ENCODE measurements around the gene UBE2E2. TPM values are rescaled to one million over a fixed set of nuclear protein-coding genes. Genes with fewer than 3 reads are reported as not detected.
A peak's percentile ranks its signal among the peaks of the same experiment; 100 is the strongest.

The UBE2E2 gene
- polyA plus RNA-seq, 4 donors: 46.7 to 78.8 (median 65.9) TPM

GRCh38 chr3:23192816-23193215, 10.3 kb upstream of the UBE2E2 start:
- DNase-seq (ENCODE audit: low read depth in 4 of 4, low spot score in 3 of 4): no peak

- no peak for DNase-seq (ENCODE audit: low read depth in 4 of 4, low spot score in 3 of 4)
Observed at GRCh38 chr3:23193831-23194230, 9.3 kb upstream of the UBE2E2 start.

DNA sequence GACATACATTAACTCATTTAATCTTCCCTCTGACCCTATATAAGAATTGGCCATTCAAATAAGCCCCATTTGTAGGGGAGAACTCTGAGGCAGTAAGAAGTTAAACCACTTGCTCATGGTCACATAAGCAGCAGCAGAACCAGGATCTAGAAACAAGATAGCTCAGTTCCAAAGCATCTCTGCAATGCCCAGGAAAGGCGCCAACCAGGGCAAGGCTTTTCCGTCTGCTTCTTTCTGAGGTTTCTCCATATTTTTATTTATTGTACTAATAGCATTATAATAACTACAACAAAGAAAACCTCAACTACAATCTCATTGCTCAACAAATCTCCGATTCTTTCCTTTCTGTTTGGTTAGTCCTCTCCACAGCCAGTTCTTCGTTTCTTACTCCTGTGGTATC, 4.3 kb upstream of the UBE2E2 start:
- no peak for DNase-seq (ENCODE audit: low read depth in 4 of 4, low spot score in 3 of 4)

DNA sequence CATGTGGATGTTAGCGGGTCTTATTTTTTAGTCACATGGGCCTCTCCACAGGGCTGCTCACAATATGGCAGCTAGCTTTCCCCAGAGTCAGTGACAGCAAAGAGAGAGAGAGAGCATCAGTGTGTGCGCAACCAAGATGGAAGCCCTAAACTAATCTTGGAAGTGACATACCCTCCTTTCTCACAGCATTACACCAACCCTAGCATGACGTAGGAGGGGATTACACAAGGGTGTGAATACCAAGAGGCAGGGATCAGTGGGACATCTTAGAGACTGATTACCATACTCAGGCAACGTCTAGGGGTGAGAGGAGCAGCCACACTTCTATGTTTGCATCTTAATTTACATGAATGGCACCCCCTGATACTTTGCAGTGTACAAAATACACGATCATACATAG, 3.5 kb upstream of the UBE2E2 start:
- DNase-seq (ENCODE audit: low read depth in 4 of 4, low spot score in 3 of 4): no peak

GRCh38 chr3:23201154-23201838, 1.8 kb upstream of the UBE2E2 start:
- DNase-seq (ENCODE audit: low read depth in 4 of 4, low spot score in 3 of 4): no peak

DNA sequence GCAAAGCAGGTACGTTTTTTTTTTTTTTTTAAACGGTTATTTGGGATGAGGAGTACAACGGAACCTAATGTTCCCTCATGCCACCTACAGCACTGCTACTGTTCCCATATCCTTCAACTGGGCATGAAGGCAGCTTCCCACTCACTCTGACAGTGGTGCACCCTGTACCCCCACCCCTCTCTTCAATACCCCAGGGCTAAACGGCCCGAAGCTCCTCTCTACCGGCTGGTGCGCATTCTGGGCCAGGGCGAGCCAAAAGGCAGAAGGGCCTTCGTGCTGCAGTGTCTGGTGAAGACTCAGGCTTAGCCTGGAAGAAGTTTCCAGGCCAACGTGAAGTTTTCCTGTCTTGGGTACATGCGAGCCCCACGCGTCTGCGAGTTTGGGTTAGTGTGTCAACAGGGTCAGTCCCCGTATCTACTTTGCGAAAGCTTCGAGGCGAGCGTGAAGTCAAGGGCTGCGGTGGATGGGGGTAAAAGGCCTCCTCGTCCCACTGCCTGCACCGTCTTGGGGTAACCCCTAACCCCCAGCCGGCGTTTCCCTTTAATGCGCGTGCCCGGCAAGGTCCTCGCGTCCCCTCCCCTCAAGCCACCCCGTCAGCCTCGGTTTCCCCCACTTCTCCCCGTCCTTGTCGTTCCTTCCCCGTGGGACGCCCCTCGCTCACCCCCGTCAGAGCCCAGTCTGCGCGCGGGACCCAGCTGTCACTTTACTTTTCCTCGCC, 765 bp upstream of the UBE2E2 start:
- DNase-seq (ENCODE audit: low read depth in 4 of 4, low spot score in 3 of 4): peak in 1 of 4 donors; percentile 27

DNA sequence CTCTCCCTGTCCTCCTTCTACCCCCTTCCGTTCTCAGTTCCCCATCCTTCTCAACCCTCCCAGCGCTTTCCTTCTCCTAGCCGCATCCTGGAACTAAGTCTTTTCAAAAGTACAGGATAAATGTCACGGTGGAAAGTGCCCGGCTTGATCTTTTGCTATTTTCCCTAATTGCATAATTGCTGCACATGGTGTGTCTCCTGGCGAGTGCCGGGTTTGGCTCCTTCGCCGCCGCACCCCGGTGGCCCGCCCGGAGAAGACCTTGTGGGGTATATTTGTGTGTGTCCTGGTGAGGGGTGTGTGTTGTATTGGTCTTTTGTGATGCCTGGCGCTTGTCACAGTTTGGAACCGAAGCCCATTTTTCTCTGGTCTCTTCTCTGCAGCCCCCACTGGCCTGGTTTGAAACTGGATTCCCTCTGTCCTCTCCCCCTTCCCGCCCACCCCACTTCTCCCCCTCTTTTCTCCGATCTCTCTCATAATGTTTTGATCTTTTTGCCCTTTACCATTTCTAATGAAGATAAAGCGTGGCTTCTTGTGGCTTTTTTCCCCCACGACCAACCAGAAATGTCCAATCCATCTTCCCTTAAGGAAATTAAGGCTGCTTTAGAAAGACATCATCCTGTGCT, 692 bp downstream of the UBE2E2 start:
- peak; percentile 9 to 26 (median 18) for DNase-seq (ENCODE audit: low read depth in 4 of 4, low spot score in 3 of 4)

- DNase-seq (ENCODE audit: low read depth in 4 of 4, low spot score in 3 of 4): no peak
Observed at GRCh38 chr3:23206366-23206765, 3.2 kb downstream of the UBE2E2 start.

DNA sequence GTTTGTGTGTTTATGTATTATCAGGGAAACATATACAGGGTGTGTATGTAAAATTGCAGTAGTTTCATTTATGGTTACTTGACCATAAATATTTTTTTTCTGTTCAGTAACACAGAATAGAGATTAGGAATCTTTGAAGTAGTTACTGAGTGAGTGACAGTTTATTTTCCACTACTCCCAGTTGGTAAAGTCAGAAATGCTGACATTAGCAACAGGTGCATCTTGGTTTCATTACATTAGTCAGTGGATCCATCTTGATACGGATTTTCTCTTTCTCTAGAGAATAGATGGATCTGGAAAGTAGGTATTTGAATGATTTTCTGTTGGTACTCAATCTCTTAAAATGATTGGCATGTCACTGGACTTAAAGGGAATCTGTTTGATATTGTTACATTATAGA, 6.0 kb downstream of the UBE2E2 start:
- DNase-seq (ENCODE audit: low read depth in 4 of 4, low spot score in 3 of 4): no peak

DNA sequence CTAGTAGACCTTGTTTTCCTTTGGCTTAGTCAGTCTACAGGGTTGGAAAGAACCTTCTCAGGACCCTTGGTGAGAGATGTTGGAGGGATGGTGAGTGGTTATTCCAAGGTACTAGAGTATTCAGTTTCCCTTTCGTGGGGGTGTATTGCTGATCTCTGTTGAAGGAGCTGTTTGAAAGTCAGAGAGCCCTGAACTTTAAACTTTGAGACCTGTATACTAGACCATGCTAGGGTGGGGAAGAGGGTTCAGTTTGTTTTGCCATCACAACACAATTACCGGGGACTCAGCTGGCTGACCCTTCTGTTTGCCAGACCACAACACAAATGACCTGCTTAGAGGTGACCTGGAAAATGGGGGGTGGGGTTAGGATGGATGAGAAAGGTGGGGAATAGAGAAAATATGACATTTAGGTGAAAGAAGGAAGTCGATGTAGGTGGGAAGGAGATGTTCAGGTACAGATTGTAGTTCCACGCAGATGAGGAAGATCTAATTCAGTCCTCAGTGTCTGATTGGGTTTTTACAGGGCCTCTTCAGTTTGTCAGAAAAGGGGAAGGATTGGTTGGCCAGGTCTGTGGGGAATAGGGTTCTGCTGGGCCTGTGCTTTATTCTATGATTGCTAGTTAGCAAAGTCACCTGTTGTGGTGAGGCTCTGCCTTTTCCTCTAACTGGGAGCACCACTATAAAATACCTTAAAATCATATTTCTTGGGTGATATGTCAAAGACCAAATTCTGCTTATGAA, 6.8 kb downstream of the UBE2E2 start:
- DNase-seq (ENCODE audit: low read depth in 4 of 4, low spot score in 3 of 4): no peak

- no peak for DNase-seq (ENCODE audit: low read depth in 4 of 4, low spot score in 3 of 4)
Observed at GRCh38 chr3:23213813-23214212, 10.7 kb downstream of the UBE2E2 start.

DNA sequence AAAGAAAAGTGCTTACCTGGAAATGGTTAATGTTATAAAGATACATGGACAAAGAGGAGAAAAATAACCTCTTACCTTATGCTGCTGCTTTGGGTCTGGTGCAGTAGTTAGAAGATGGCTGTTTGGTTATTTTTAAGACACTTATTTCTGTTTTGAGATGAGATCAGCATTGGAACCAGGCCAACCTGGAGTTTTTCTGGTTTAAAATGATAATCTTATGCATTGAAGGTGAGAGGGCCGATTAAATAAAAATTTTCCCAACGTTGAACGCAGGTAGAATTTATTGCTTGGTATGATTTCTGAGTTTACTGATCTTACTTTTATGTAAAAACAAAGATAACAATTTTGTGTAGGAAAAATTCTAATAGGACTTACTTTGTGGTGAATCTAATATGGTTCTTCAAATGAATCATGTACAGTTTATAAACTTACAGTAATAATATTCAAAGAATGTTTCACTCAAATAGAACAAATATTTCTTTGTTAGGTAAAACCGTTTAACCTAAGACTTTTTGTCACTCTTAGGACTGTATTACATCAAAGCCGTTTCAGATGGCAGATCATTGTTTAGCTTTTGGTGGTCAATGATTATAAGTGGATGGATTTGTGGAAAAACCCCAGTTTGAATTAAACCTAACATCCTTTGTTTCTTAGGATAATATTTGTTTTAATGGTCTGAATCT, 14.9 kb downstream of the UBE2E2 start:
- DNase-seq (ENCODE audit: low read depth in 4 of 4, low spot score in 3 of 4): no peak

- no peak for DNase-seq (ENCODE audit: low read depth in 4 of 4, low spot score in 3 of 4)
Observed at GRCh38 chr3:23219117-23219516, 16.0 kb downstream of the UBE2E2 start.

- no peak for DNase-seq (ENCODE audit: low read depth in 4 of 4, low spot score in 3 of 4)
Observed at GRCh38 chr3:23219552-23219951, 16.4 kb downstream of the UBE2E2 start.

DNA sequence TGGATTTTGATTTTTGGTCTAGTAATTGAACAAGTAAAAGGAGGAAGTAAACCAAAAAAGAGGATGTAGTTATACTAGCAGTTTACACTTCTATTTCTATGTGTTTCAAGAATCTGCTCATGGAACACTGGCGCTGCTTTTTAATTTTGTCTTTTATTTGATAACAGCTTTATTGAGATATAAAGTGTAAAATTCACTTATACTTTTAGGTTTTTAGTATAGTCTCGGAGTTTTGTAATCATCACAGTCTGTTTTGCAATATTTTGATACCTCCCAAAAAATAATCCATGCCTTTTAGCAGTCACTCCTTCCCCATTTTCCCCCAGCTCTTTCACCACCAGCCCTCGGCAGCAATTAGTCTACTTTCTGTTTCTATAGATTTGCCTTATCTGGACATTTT, 18.0 kb downstream of the UBE2E2 start:
- DNase-seq (ENCODE audit: low read depth in 4 of 4, low spot score in 3 of 4): no peak

- no peak for DNase-seq (ENCODE audit: low read depth in 4 of 4, low spot score in 3 of 4)
Observed at GRCh38 chr3:23232016-23232415, 28.9 kb downstream of the UBE2E2 start.

- no peak for DNase-seq (ENCODE audit: low read depth in 4 of 4, low spot score in 3 of 4)
Observed at GRCh38 chr3:23232854-23233253, 29.7 kb downstream of the UBE2E2 start.

DNA sequence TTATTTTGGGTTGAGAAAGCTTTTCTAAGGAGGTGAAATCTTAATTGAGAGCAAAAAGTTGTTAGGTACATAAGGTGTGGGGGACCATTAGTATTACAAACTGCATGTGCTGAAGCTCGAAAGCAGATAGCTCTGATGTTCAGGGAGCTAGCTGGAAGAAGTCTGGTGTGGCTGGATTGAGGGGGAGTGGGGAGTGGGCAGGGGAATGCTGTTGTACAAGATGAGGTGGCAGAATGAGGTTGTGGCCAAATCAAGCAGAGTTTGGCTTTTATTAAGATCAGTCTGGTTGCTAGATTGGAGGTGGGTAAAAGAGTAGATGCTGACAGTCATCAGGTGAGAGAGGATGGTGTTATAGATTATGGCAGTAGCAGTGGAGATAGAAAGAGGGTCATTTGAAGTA, 32.1 kb downstream of the UBE2E2 start:
- DNase-seq (ENCODE audit: low read depth in 4 of 4, low spot score in 3 of 4): no peak

DNA sequence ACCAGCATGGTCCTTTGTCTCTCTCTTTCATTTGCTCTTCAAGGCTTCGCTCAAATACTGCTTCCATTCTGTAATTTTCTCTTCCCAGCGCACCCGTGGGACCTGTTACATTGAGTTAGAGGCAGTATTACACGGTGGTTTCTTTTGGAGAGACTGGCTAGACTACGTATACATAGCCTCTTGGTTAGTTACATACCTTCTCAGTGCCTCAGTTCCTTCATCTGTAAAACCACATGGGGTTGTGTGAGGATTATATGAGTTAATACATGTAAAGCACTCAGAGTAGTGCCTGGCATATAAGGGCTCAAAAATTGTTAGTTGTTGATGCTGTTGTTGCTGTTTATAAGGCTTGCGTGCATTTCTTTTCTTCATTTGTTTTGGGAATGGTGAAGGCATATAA, 33.8 kb downstream of the UBE2E2 start:
- no peak for DNase-seq (ENCODE audit: low read depth in 4 of 4, low spot score in 3 of 4)

DNA sequence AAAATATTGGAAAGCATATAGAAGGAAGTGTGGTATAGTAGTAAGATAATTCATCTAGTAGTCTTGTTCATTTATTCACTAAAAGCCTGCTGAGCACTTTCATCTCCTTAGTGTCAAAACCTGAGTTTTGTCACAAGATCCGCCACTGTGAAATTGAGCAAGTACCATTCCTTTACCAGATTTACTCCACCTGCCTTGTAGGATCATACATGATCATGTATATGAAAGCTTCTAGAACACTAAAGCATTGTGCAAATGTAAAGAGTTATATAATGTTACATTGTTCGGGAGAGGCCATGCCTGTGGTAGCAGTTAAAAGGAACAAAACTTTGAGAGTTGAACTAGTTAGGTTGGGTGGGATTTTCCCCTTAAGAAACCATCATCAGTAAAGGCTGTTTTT, 35.0 kb downstream of the UBE2E2 start:
- DNase-seq (ENCODE audit: low read depth in 4 of 4, low spot score in 3 of 4): no peak

GRCh38 chr3:23238578-23238977, 35.5 kb downstream of the UBE2E2 start:
- no peak for DNase-seq (ENCODE audit: low read depth in 4 of 4, low spot score in 3 of 4)

All from left renal pelvis (tissue), 4 donors.